IMR-90 (cell line): ENCODE results near the gene MAPK8IP3. TPM values are rescaled to one million over a fixed set of nuclear protein-coding genes. Genes with fewer than 3 reads are reported as not detected.

Source experiments
- ATAC-seq: fragments of 200-7000 bp; cut with Tn5 transposase; 2 replicates; pipeline ENCODE4 v1.9.1; 2020; ENCODE audit warnings: low read depth, mild to moderate bottlenecking, moderate library complexity
- BruUV-seq: library from RNA; stranded (reverse); fragments of 400-500 nt; replicated peaks from 2 replicates; lab custom pipeline; 2021; lab: Mats Ljungman, UMichigan
- CTCF ChIA-PET: fragments of 300-600 bp; formaldehyde crosslinking; extraction: SDS; loops from one replicate; lab custom pipeline; 2021; ENCODE audit warnings: antibody characterized with exemption; lab: Yijun Ruan, JAX
- POLR2A ChIA-PET: fragments of 300-600 bp; sonication (Branson Sonifier 250); formaldehyde crosslinking; loops from one replicate; lab custom pipeline; 2022; ENCODE audit warnings: antibody characterized with exemption; ENCODE audit not compliant: unreplicated experiment; lab: Charles Lee
- DNase-seq: peaks from one replicate; pipeline ENCODE4 v3.0.0; 2013
- H2AFZ ChIP-seq: replicated peaks from 2 replicates; pipeline ENCODE3; 2013; ENCODE audit warnings: low read length, mild to moderate bottlenecking; ENCODE audit not compliant: poor library complexity
- H2AK5ac ChIP-seq: 2 replicates; pipeline ENCODE4 v1.6.1; 2013; ENCODE audit warnings: low read depth, low read length, inconsistent platforms
- H2AK9ac ChIP-seq: replicated peaks from 2 replicates; pipeline ENCODE3; 2013; ENCODE audit warnings: mild to moderate bottlenecking, low read depth, low read length, moderate library complexity; ENCODE audit not compliant: poor library complexity
- H2BK120ac ChIP-seq: 2 replicates; pipeline ENCODE4 v1.6.1; 2013; ENCODE audit warnings: low read depth, low read length, inconsistent platforms
- H2BK15ac ChIP-seq: 3 replicates; pipeline ENCODE4 v1.6.1; 2013; ENCODE audit warnings: low read depth, low read length, inconsistent platforms
- H2BK20ac ChIP-seq: 2 replicates; pipeline ENCODE4 v1.6.1; 2013; ENCODE audit warnings: low read depth, mild to moderate bottlenecking, inconsistent platforms, low read length, moderate library complexity
- H2BK5ac ChIP-seq: 2 replicates; pipeline ENCODE4 v1.6.1; 2013; ENCODE audit warnings: mild to moderate bottlenecking, low read depth, low read length, inconsistent platforms; ENCODE audit not compliant: poor library complexity, severe bottlenecking
- H3K14ac ChIP-seq: replicated peaks from 2 replicates; pipeline ENCODE4 v1.6.1; 2013; ENCODE audit warnings: low read depth, low read length, inconsistent platforms
- H3K18ac ChIP-seq: 2 replicates; pipeline ENCODE4 v1.6.1; 2013; ENCODE audit warnings: low read depth, low read length, control low read depth
- H3K23ac ChIP-seq: 2 replicates; pipeline ENCODE4 v1.6.1; 2013; ENCODE audit warnings: low read depth, low read length, inconsistent platforms
- H3K27ac ChIP-seq: 2 replicates; pipeline ENCODE4 v1.5.1; 2013; ENCODE audit warnings: mild to moderate bottlenecking, control low read depth, low read length; ENCODE audit not compliant: insufficient read depth
- H3K27me3 ChIP-seq: 2 replicates; pipeline ENCODE4 v1.6.1; 2013; ENCODE audit warnings: low read length; ENCODE audit not compliant: control insufficient read depth, insufficient read depth
- H3K36me3 ChIP-seq: 2 replicates; pipeline ENCODE4 v1.6.1; 2013; ENCODE audit warnings: low read length, mixed read lengths; ENCODE audit not compliant: control insufficient read depth, insufficient read depth
- H3K4ac ChIP-seq: 2 replicates; pipeline ENCODE4 v1.6.1; 2013; ENCODE audit warnings: low read depth, low read length, inconsistent platforms
- H3K4me1 ChIP-seq: 2 replicates; pipeline ENCODE4 v1.6.1; 2013; ENCODE audit warnings: low read length, mixed read lengths; ENCODE audit not compliant: control insufficient read depth, insufficient read depth
- H3K4me2 ChIP-seq: 2 replicates; pipeline ENCODE4 v1.6.1; 2013; ENCODE audit warnings: low read depth, mild to moderate bottlenecking, control low read depth, low read length, moderate library complexity
- H3K4me3 ChIP-seq: 2 replicates; pipeline ENCODE4 v1.5.1; 2013; ENCODE audit warnings: low read depth, mild to moderate bottlenecking, control low read depth, low read length, moderate library complexity; ENCODE audit not compliant: insufficient read depth
- H3K56ac ChIP-seq: 2 replicates; pipeline ENCODE4 v1.6.1; 2013; ENCODE audit warnings: low read length, inconsistent platforms; ENCODE audit not compliant: insufficient read depth; ENCODE audit errors: extremely low read depth
- H3K79me1 ChIP-seq, 2 experiments: 2 replicates each; pipeline ENCODE4 v1.6.1; 2013; ENCODE audit warnings: low read length in 2 of 2, inconsistent platforms in 1 of 2, low read depth in 1 of 2
- H3K9ac ChIP-seq: 2 replicates; pipeline ENCODE4 v1.6.1; 2013; ENCODE audit warnings: low read depth, low read length, control low read depth
- H3K9me1 ChIP-seq: 2 replicates; pipeline ENCODE4 v1.6.1; 2013; ENCODE audit warnings: low read length, inconsistent platforms; ENCODE audit not compliant: insufficient read depth
- H3K9me3 ChIP-seq: 2 replicates; pipeline ENCODE4 v1.6.1; 2013; ENCODE audit warnings: low read length; ENCODE audit not compliant: control insufficient read depth, insufficient read depth
- H4K20me1 ChIP-seq: 2 replicates; pipeline ENCODE4 v1.6.1; 2013; ENCODE audit warnings: low read length, inconsistent platforms; ENCODE audit not compliant: insufficient read depth
- H4K5ac ChIP-seq: 2 replicates; pipeline ENCODE4 v1.6.1; 2013; ENCODE audit warnings: mild to moderate bottlenecking, low read depth, low read length, control low read depth
- H4K8ac ChIP-seq, 2 experiments: 2 replicates each; pipeline ENCODE4 v1.6.1; 2013; ENCODE audit warnings: low read depth in 2 of 2, low read length in 2 of 2, control low read depth in 1 of 2, inconsistent platforms in 1 of 2
- H4K91ac ChIP-seq: 2 replicates; pipeline ENCODE4 v1.6.1; 2013; ENCODE audit warnings: low read depth, low read length, inconsistent platforms; ENCODE audit not compliant: insufficient read depth
- FOS ChIP-seq: fragments of 150-350 bp; IDR thresholded peaks from 2 replicates; pipeline ENCODE4 v1.6.1; 2016; ENCODE audit warnings: low read depth, low read length
- MAZ ChIP-seq: IDR thresholded peaks from 2 replicates; pipeline ENCODE4 v1.6.1; 2012; ENCODE audit warnings: low read depth, mild to moderate bottlenecking, low read length, improper control_type of control experiment, moderate library complexity, borderline replicate concordance
- MXI1 ChIP-seq: IDR thresholded peaks from 2 replicates; pipeline ENCODE4 v1.6.1; 2012; ENCODE audit warnings: low read depth, mild to moderate bottlenecking, low read length, moderate library complexity, borderline replicate concordance
- RFX5 ChIP-seq: IDR thresholded peaks from 2 replicates; pipeline ENCODE4 v1.8.0; 2012; ENCODE audit warnings: low read depth, mild to moderate bottlenecking, low read length, moderate library complexity
- WGBS, 2 experiments: methylation state at CpG; one replicate each; pipeline versions ENCODE4 v1.1.5 to v1.1.7; 2013; ENCODE audit warnings: missing lambda C conversion rate in 2 of 2; ENCODE audit not compliant: insufficient read length in 1 of 2; ENCODE audit errors: extremely low coverage in 2 of 2; 5-methylcytosine and 5-hydroxymethylcytosine counted together
- dilution Hi-C: fragments of 300-500 bp; cut with HindIII; formaldehyde crosslinking; loops from one replicate; pipeline ENCODE4 v1.14.3; 2018; ENCODE audit warnings: low sequenced_read_pairs; ENCODE audit not compliant: unreplicated experiment
- in situ Hi-C: fragments of 300-500 bp; cut with MboI; formaldehyde crosslinking; loops from 3 replicates; pipeline ENCODE4 v1.14.3; 2019; ENCODE audit warnings: low sequenced_read_pairs, inconsistent platforms, mixed read lengths
- intact Hi-C: fragments of 100-400 bp; cut with micrococcal nuclease; formaldehyde crosslinking; loops from 2 replicates; pipeline ENCODE4 v1.10.0; 2022
- polyA plus RNA-seq, 3 experiments: library from polyadenylated mRNA; depleted of rRNA; stranded (reverse); fragments of >200 nt; gene quantifications; 2 replicates each; pipeline ENCODE4 v1.2.3, GENCODE V29; 2012; ENCODE audit warnings: low replicate concordance in 1 of 3
- total RNA-seq: library from RNA; depleted of rRNA; stranded (reverse); fragments of >200 nt; gene quantifications from 2 replicates; pipeline ENCODE4 v1.2.3, GENCODE V29; 2012
- TF ChIP-seq, protein P1 (sequence below): fragments of 150-350 bp; IDR thresholded peaks from 2 replicates; pipeline ENCODE4 v1.6.1; 2016; ENCODE audit warnings: low read depth, mild to moderate bottlenecking, low read length, moderate library complexity, borderline replicate concordance

Gene MAPK8IP3
- total and polyA plus RNA-seq, 2 of the 4 experiments (the other 2 are of a cell fraction), result 17.0 to 69.1 TPM

DNA sequence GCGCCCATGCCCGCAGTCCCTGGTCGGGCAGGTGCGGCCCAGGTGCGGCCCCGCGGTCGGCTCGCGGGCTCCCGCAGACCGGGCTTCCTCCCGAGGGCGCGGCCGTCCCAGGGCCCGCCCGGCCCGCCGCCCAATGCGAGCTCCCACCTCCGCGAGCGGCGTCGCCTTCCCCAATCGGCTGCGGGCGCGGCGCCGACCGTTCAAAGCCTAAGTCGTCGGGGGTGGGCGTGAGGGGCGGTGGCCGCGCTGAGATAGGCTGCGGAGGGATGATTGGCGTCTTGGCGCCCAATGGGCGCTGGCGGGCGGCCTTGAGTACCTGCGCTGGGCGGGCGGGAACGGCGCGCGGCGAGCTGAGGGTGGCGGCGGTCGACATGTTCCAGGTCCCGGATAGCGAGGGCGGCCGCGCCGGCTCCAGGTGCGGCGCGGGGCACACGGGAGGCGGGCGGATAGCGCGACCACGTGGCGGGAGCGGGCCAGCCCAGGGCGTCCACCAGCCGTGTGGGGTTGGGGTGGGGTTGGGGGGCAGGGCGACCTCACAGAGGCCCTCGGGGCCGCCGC, 28.0 kb upstream of the MAPK8IP3 start, which contains the start of gene JPT2:
Gene JPT2, plus strand, starts transcription at position 338 of the 558 bp plus-strand sequence. Its CDS starts 34 bp downstream, at position 372.
- Histone ChIP-seq H3K4me1 (peaks cover 8% of the 10 kb centered on the region), H3K4me3 (peak within 1 kb of the TSS; percentile 61), H2AK5ac (peak within 1 kb of the TSS; percentile 93), H3K9ac (peak within 1 kb of the TSS; percentile 67), H3K9me1 (peaks cover 28% of the 10 kb centered on the region), H2BK5ac (peak within 1 kb of the TSS; percentile 69), H3K23ac (peak within 1 kb of the TSS; percentile 88), H3K27ac (peak within 1 kb of the TSS; percentile 33), H4K8ac (peak within 1 kb of the TSS; percentile 55 to 88; a peak in 3 of 4 replicates), H3K14ac (peak within 1 kb of the TSS; percentile 56), H2AFZ (peak within 1 kb of the TSS; percentile 92), H3K9me3 (no peaks in the 10 kb centered on the region), H2BK20ac (no peak within 1 kb of the TSS), H3K36me3 (peaks cover 28% of the 10 kb centered on the region), H3K4ac (peak within 1 kb of the TSS; percentile 84), H4K20me1 (peaks cover 37% of the 10 kb centered on the region), H2BK15ac (no peak within 1 kb of the TSS; the same call in 2 of the 3 replicates), H4K91ac (peak within 1 kb of the TSS; percentile 70), H4K5ac (peak within 1 kb of the TSS; percentile 3; the same call in 1 of the 2 replicates), H3K27me3 (no peaks in the 10 kb centered on the region), H2BK120ac (no peak within 1 kb of the TSS), H3K79me1 (peaks cover 20 to 75% of the 10 kb centered on the region in 2 experiments), H3K56ac (peak within 1 kb of the TSS; percentile 30), H2AK9ac (peak within 1 kb of the TSS; percentile 99), H3K4me2 (peak within 1 kb of the TSS; percentile 90), H3K18ac (no peak within 1 kb of the TSS)
- peak; percentile 61; the same call in 1 of the 2 replicates for TF ChIP-seq FOS
- peak; percentile 31; the same call in 1 of the 2 replicates for TF ChIP-seq MAZ
- TF ChIP-seq, protein P1, sequence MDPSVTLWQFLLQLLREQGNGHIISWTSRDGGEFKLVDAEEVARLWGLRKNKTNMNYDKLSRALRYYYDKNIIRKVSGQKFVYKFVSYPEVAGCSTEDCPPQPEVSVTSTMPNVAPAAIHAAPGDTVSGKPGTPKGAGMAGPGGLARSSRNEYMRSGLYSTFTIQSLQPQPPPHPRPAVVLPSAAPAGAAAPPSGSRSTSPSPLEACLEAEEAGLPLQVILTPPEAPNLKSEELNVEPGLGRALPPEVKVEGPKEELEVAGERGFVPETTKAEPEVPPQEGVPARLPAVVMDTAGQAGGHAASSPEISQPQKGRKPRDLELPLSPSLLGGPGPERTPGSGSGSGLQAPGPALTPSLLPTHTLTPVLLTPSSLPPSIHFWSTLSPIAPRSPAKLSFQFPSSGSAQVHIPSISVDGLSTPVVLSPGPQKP, result no peak
- TF ChIP-seq RFX5, result no peak
- peak; percentile 58; the same call in 1 of the 2 replicates for TF ChIP-seq MXI1
- ATAC-seq, result peak; percentile 94
- in situ Hi-C loops, result no loop called here
- intact Hi-C loops, result no loop called here
- 1% methylated on average over 26 of the region's 79 CpGs; no CpG with 5 or more reads in 1 of the 2 experiments for WGBS, 2 experiments
- dilution Hi-C loops, result no loop called here
- BruUV-seq, result no TSS peak
- ChIA-PET POLR2A (no interaction called here), CTCF (interaction anchor here (0.5 kb wide), 1 partner anchor 16 kb away, joined by 3 read pairs; no protein-coding TSS in a partner anchor)
- peak; percentile 95 for DNase-seq
